IMR-90 (cell line): ENCODE data around the gene IRGQ. TPM values are rescaled to one million over a fixed set of nuclear protein-coding genes. Genes with fewer than 3 reads are reported as not detected.
A peak's percentile ranks its signal among the peaks of the same experiment; 100 is the strongest.
"Not testable (repeated sequence)": the region's sequence is repeated elsewhere in the genome, so short reads cannot be mapped to it uniquely, and the experiment has no call there.

Experiments used
- ATAC-seq: fragments of 200-7000 bp; cut with Tn5 transposase; 2 replicates; pipeline ENCODE4 v1.9.1; 2020; ENCODE audit warnings: low read depth, mild to moderate bottlenecking, moderate library complexity
- BruUV-seq: library from RNA; stranded (reverse); fragments of 400-500 nt; replicated peaks from 2 replicates; lab custom pipeline; 2021; lab: Mats Ljungman, UMichigan
- CTCF ChIA-PET: fragments of 300-600 bp; formaldehyde crosslinking; extraction: SDS; loops from one replicate; lab custom pipeline; 2021; ENCODE audit warnings: antibody characterized with exemption; lab: Yijun Ruan, JAX
- POLR2A ChIA-PET: fragments of 300-600 bp; sonication (Branson Sonifier 250); formaldehyde crosslinking; loops from one replicate; lab custom pipeline; 2022; ENCODE audit warnings: antibody characterized with exemption; ENCODE audit not compliant: unreplicated experiment; lab: Charles Lee
- DNase-seq: peaks from one replicate; pipeline ENCODE4 v3.0.0; 2013
- H2AFZ ChIP-seq: replicated peaks from 2 replicates; pipeline ENCODE3; 2013; ENCODE audit warnings: low read length, mild to moderate bottlenecking; ENCODE audit not compliant: poor library complexity
- H2AK5ac ChIP-seq: 2 replicates; pipeline ENCODE4 v1.6.1; 2013; ENCODE audit warnings: low read depth, low read length, inconsistent platforms
- H2AK9ac ChIP-seq: replicated peaks from 2 replicates; pipeline ENCODE3; 2013; ENCODE audit warnings: mild to moderate bottlenecking, low read depth, low read length, moderate library complexity; ENCODE audit not compliant: poor library complexity
- H2BK120ac ChIP-seq: 2 replicates; pipeline ENCODE4 v1.6.1; 2013; ENCODE audit warnings: low read depth, low read length, inconsistent platforms
- H2BK15ac ChIP-seq: 3 replicates; pipeline ENCODE4 v1.6.1; 2013; ENCODE audit warnings: low read depth, low read length, inconsistent platforms
- H2BK20ac ChIP-seq: 2 replicates; pipeline ENCODE4 v1.6.1; 2013; ENCODE audit warnings: low read depth, mild to moderate bottlenecking, inconsistent platforms, low read length, moderate library complexity
- H2BK5ac ChIP-seq: 2 replicates; pipeline ENCODE4 v1.6.1; 2013; ENCODE audit warnings: mild to moderate bottlenecking, low read depth, low read length, inconsistent platforms; ENCODE audit not compliant: poor library complexity, severe bottlenecking
- H3K14ac ChIP-seq: replicated peaks from 2 replicates; pipeline ENCODE4 v1.6.1; 2013; ENCODE audit warnings: low read depth, low read length, inconsistent platforms
- H3K18ac ChIP-seq: 2 replicates; pipeline ENCODE4 v1.6.1; 2013; ENCODE audit warnings: low read depth, low read length, control low read depth
- H3K23ac ChIP-seq: 2 replicates; pipeline ENCODE4 v1.6.1; 2013; ENCODE audit warnings: low read depth, low read length, inconsistent platforms
- H3K27ac ChIP-seq: 2 replicates; pipeline ENCODE4 v1.5.1; 2013; ENCODE audit warnings: mild to moderate bottlenecking, control low read depth, low read length; ENCODE audit not compliant: insufficient read depth
- H3K27me3 ChIP-seq: 2 replicates; pipeline ENCODE4 v1.6.1; 2013; ENCODE audit warnings: low read length; ENCODE audit not compliant: control insufficient read depth, insufficient read depth
- H3K36me3 ChIP-seq: 2 replicates; pipeline ENCODE4 v1.6.1; 2013; ENCODE audit warnings: low read length, mixed read lengths; ENCODE audit not compliant: control insufficient read depth, insufficient read depth
- H3K4ac ChIP-seq: 2 replicates; pipeline ENCODE4 v1.6.1; 2013; ENCODE audit warnings: low read depth, low read length, inconsistent platforms
- H3K4me1 ChIP-seq: 2 replicates; pipeline ENCODE4 v1.6.1; 2013; ENCODE audit warnings: low read length, mixed read lengths; ENCODE audit not compliant: control insufficient read depth, insufficient read depth
- H3K4me2 ChIP-seq: 2 replicates; pipeline ENCODE4 v1.6.1; 2013; ENCODE audit warnings: low read depth, mild to moderate bottlenecking, control low read depth, low read length, moderate library complexity
- H3K4me3 ChIP-seq: 2 replicates; pipeline ENCODE4 v1.5.1; 2013; ENCODE audit warnings: low read depth, mild to moderate bottlenecking, control low read depth, low read length, moderate library complexity; ENCODE audit not compliant: insufficient read depth
- H3K56ac ChIP-seq: 2 replicates; pipeline ENCODE4 v1.6.1; 2013; ENCODE audit warnings: low read length, inconsistent platforms; ENCODE audit not compliant: insufficient read depth; ENCODE audit errors: extremely low read depth
- H3K79me1 ChIP-seq, 2 experiments: 2 replicates each; pipeline ENCODE4 v1.6.1; 2013; ENCODE audit warnings: low read length in 2 of 2, inconsistent platforms in 1 of 2, low read depth in 1 of 2
- H3K9ac ChIP-seq: 2 replicates; pipeline ENCODE4 v1.6.1; 2013; ENCODE audit warnings: low read depth, low read length, control low read depth
- H3K9me1 ChIP-seq: 2 replicates; pipeline ENCODE4 v1.6.1; 2013; ENCODE audit warnings: low read length, inconsistent platforms; ENCODE audit not compliant: insufficient read depth
- H3K9me3 ChIP-seq: 2 replicates; pipeline ENCODE4 v1.6.1; 2013; ENCODE audit warnings: low read length; ENCODE audit not compliant: control insufficient read depth, insufficient read depth
- H4K20me1 ChIP-seq: 2 replicates; pipeline ENCODE4 v1.6.1; 2013; ENCODE audit warnings: low read length, inconsistent platforms; ENCODE audit not compliant: insufficient read depth
- H4K5ac ChIP-seq: 2 replicates; pipeline ENCODE4 v1.6.1; 2013; ENCODE audit warnings: mild to moderate bottlenecking, low read depth, low read length, control low read depth
- H4K8ac ChIP-seq, 2 experiments: 2 replicates each; pipeline ENCODE4 v1.6.1; 2013; ENCODE audit warnings: low read depth in 2 of 2, low read length in 2 of 2, control low read depth in 1 of 2, inconsistent platforms in 1 of 2
- H4K91ac ChIP-seq: 2 replicates; pipeline ENCODE4 v1.6.1; 2013; ENCODE audit warnings: low read depth, low read length, inconsistent platforms; ENCODE audit not compliant: insufficient read depth
- CEBPB ChIP-seq: IDR thresholded peaks from 2 replicates; pipeline ENCODE4 v1.6.1; 2012; ENCODE audit warnings: low read depth, low read length, improper control_type of control experiment
- MAZ ChIP-seq: IDR thresholded peaks from 2 replicates; pipeline ENCODE4 v1.6.1; 2012; ENCODE audit warnings: low read depth, mild to moderate bottlenecking, low read length, improper control_type of control experiment, moderate library complexity, borderline replicate concordance
- MXI1 ChIP-seq: IDR thresholded peaks from 2 replicates; pipeline ENCODE4 v1.6.1; 2012; ENCODE audit warnings: low read depth, mild to moderate bottlenecking, low read length, moderate library complexity, borderline replicate concordance
- WGBS, 2 experiments: methylation state at CpG; one replicate each; pipeline versions ENCODE4 v1.1.5 to v1.1.7; 2013; ENCODE audit warnings: missing lambda C conversion rate in 2 of 2; ENCODE audit not compliant: insufficient read length in 1 of 2; ENCODE audit errors: extremely low coverage in 2 of 2; 5-methylcytosine and 5-hydroxymethylcytosine counted together
- dilution Hi-C: fragments of 300-500 bp; cut with HindIII; formaldehyde crosslinking; loops from one replicate; pipeline ENCODE4 v1.14.3; 2018; ENCODE audit warnings: low sequenced_read_pairs; ENCODE audit not compliant: unreplicated experiment
- in situ Hi-C: fragments of 300-500 bp; cut with MboI; formaldehyde crosslinking; loops from 3 replicates; pipeline ENCODE4 v1.14.3; 2019; ENCODE audit warnings: low sequenced_read_pairs, inconsistent platforms, mixed read lengths
- intact Hi-C: fragments of 100-400 bp; cut with micrococcal nuclease; formaldehyde crosslinking; loops from 2 replicates; pipeline ENCODE4 v1.10.0; 2022
- polyA plus RNA-seq, 3 experiments: library from polyadenylated mRNA; depleted of rRNA; stranded (reverse); fragments of >200 nt; gene quantifications; 2 replicates each; pipeline ENCODE4 v1.2.3, GENCODE V29; 2012; ENCODE audit warnings: low replicate concordance in 1 of 3
- total RNA-seq: library from RNA; depleted of rRNA; stranded (reverse); fragments of >200 nt; gene quantifications from 2 replicates; pipeline ENCODE4 v1.2.3, GENCODE V29; 2012

The IRGQ gene
- total and polyA plus RNA-seq, 2 of the 4 experiments (the other 2 are of a cell fraction), result 9.0 to 9.9 TPM

- Histone ChIP-seq H3K27me3 (peaks cover 38% of the 10 kb centered on the region), H2BK20ac (no peak overlapping the region), H3K4me2 (no peak overlapping the region), H2AFZ (no peak overlapping the region), H4K91ac (no peak overlapping the region), H2BK5ac (no peak overlapping the region), H3K36me3 (no peaks in the 10 kb centered on the region), H4K20me1 (no peaks in the 10 kb centered on the region), H2BK120ac (no peak overlapping the region), H2AK9ac (no peak overlapping the region), H3K4me1 (peaks cover 9% of the 10 kb centered on the region), H3K23ac (no peak overlapping the region), H3K79me1 (no peaks in the 10 kb centered on the region), H3K14ac (no peak overlapping the region), H3K56ac (no peak overlapping the region), H3K4me3 (no peak overlapping the region), H4K8ac (no peak overlapping the region), H3K9ac (no peak overlapping the region), H3K9me1 (no peaks in the 10 kb centered on the region), H4K5ac (no peak overlapping the region), H3K27ac (no peak overlapping the region), H2BK15ac (no peak overlapping the region), H3K18ac (no peak overlapping the region), H3K9me3 (no peaks in the 10 kb centered on the region), H3K4ac (no peak overlapping the region), H2AK5ac (no peak overlapping the region)
- no peak for ATAC-seq
- no peak for DNase-seq
- no TSS peak for BruUV-seq
- 69% methylated on average over 2 of the region's 14 CpGs; no CpG with 5 or more reads in 1 of the 2 experiments for WGBS, 2 experiments
- ChIA-PET CTCF (no interaction called here), POLR2A (no interaction called here)
- dilution Hi-C loops, result no loop called here
- intact Hi-C loops, result no loop called here
- TF ChIP-seq MAZ (0 out of 2 replicates have a peak, but pooled peaks have one; percentile 47), CEBPB (no peak), MXI1 (no peak)
- in situ Hi-C loops, result no loop called here
These were observed 40.3 kb upstream of the IRGQ start for GRCh38 chr19:43636121-43636683.

GRCh38 chr19:43635561-43635940, 39.6 kb upstream of the IRGQ start:
- H3K36me3 ChIP-seq, dilution Hi-C loops, BruUV-seq, ATAC-seq, H3K4me1 ChIP-seq, H3K9me3 ChIP-seq, H3K18ac ChIP-seq, H2AK9ac ChIP-seq, CTCF ChIA-PET, H3K9ac ChIP-seq, H4K20me1 ChIP-seq, in situ Hi-C loops, H3K56ac ChIP-seq, H2AFZ ChIP-seq, H3K23ac ChIP-seq, H3K4me3 ChIP-seq, H2BK5ac ChIP-seq, H3K14ac ChIP-seq, POLR2A ChIA-PET, H2BK15ac ChIP-seq, H3K9me1 ChIP-seq, H3K27ac ChIP-seq, H2BK20ac ChIP-seq, DNase-seq, H4K91ac ChIP-seq, H4K5ac ChIP-seq, intact Hi-C loops, H3K79me1 ChIP-seq, H2BK120ac ChIP-seq, H3K4ac ChIP-seq, H2AK5ac ChIP-seq, H3K4me2 ChIP-seq: not testable (repeated sequence)
- WGBS, 2 experiments, result 28% methylated on average over 2 of the region's 2 CpGs; no CpG with 5 or more reads in 1 of the 2 experiments
- H3K27me3 ChIP-seq, result peaks cover 36% of the 10 kb centered on the region
- H4K8ac ChIP-seq, result 0 out of 4 replicates have a peak overlapping the region, but pooled peaks of 1 of the 2 experiments have one; percentile 2
